ENCODE measurements around the gene UBE2L5.

Gene UBE2L5

GRCh38 chr13:30406779-30407416 is 15.4 kb upstream of the UBE2L5 start:
- DNase-seq, result no peak

- DNase-seq, result no peak
These were observed 13.8 kb upstream of the UBE2L5 start for GRCh38 chr13:30408319-30409101.

- no peak for DNase-seq
These were observed 12.2 kb upstream of the UBE2L5 start for GRCh38 chr13:30409886-30410704.

GRCh38 chr13:30410705-30411125 is 11.6 kb upstream of the UBE2L5 start:
- DNase-seq, result no peak

GRCh38 chr13:30412346-30412745 is 9.9 kb upstream of the UBE2L5 start:
- DNase-seq, result no peak

GRCh38 chr13:30413842-30414241 is 8.5 kb upstream of the UBE2L5 start:
- no peak for DNase-seq

GRCh38 chr13:30415430-30416030 is 6.8 kb upstream of the UBE2L5 start:
- DNase-seq, result no peak

- no peak for DNase-seq
These were observed 5.8 kb upstream of the UBE2L5 start for GRCh38 chr13:30416471-30416870.

- no peak for DNase-seq
These were observed 4.1 kb upstream of the UBE2L5 start for GRCh38 chr13:30418075-30418716.

- DNase-seq, result no peak
These were observed 3.4 kb upstream of the UBE2L5 start for GRCh38 chr13:30418717-30419459.

GRCh38 chr13:30421093-30422053 is 920 bp upstream of the UBE2L5 start:
- DNase-seq, result peak; percentile 32

- DNase-seq, result no peak
These were observed 1.6 kb downstream of the UBE2L5 start for GRCh38 chr13:30423891-30424290.

GRCh38 chr13:30429235-30429634 is 6.9 kb downstream of the UBE2L5 start:
- DNase-seq, result no peak

GRCh38 chr13:30429721-30430694 is 7.7 kb downstream of the UBE2L5 start:
- DNase-seq, result no peak

GRCh38 chr13:30431269-30431940 is 9.1 kb downstream of the UBE2L5 start:
- no peak for DNase-seq

GRCh38 chr13:30435911-30436451 is 13.7 kb downstream of the UBE2L5 start:
- no peak for DNase-seq

- DNase-seq, result no peak
These were observed 14.9 kb downstream of the UBE2L5 start for GRCh38 chr13:30437177-30437576.

- no peak for DNase-seq
These were observed 16.0 kb downstream of the UBE2L5 start for GRCh38 chr13:30438286-30438685.
